ENCODE data around the gene SYNJ1.
"Not testable (repeated sequence)": the region's sequence is repeated elsewhere in the genome, so short reads cannot be mapped to it uniquely, and the experiment has no call there.

SYNJ1 gene

GRCh38 chr21:32733990-32734613, 6.3 kb upstream of the SYNJ1 start:
- no peak for DNase-seq

GRCh38 chr21:32733356-32733755, 5.5 kb upstream of the SYNJ1 start:
- DNase-seq = no peak

GRCh38 chr21:32732544-32732943, 4.7 kb upstream of the SYNJ1 start:
- DNase-seq = no peak

- no peak for DNase-seq
Observed at GRCh38 chr21:32728848-32729247, 1.0 kb upstream of the SYNJ1 start.

- peak in 6 of 51 donors; percentile 29 to 59 (median 42) for DNase-seq
Observed at GRCh38 chr21:32728456-32728839, 635 bp upstream of the SYNJ1 start.

GRCh38 chr21:32726839-32727686, 750 bp downstream of the SYNJ1 start:
- peak in 35 of 51 donors; percentile 2 to 75 (median 41) for DNase-seq

- no peak for DNase-seq
Observed at GRCh38 chr21:32719085-32719484, 8.7 kb downstream of the SYNJ1 start.

- DNase-seq = no peak
Observed at GRCh38 chr21:32717851-32718316, 9.9 kb downstream of the SYNJ1 start.

GRCh38 chr21:32716486-32716885, 11.3 kb downstream of the SYNJ1 start:
- no peak for DNase-seq

GRCh38 chr21:32713726-32714125, 14.1 kb downstream of the SYNJ1 start:
- DNase-seq = no peak

- DNase-seq = no peak
Observed at GRCh38 chr21:32712641-32713040, 15.2 kb downstream of the SYNJ1 start.

- DNase-seq = no peak
Observed at GRCh38 chr21:32712043-32712442, 15.8 kb downstream of the SYNJ1 start.

- no peak for DNase-seq
Observed at GRCh38 chr21:32710987-32711386, 16.8 kb downstream of the SYNJ1 start.

- DNase-seq = no peak
Observed at GRCh38 chr21:32710069-32710784, 17.6 kb downstream of the SYNJ1 start.

GRCh38 chr21:32708069-32708468, 19.7 kb downstream of the SYNJ1 start:
- DNase-seq = no peak

- DNase-seq = no peak
Observed at GRCh38 chr21:32705901-32706300, 21.9 kb downstream of the SYNJ1 start.

- no peak for DNase-seq
Observed at GRCh38 chr21:32705139-32705538, 22.7 kb downstream of the SYNJ1 start.

- no peak for DNase-seq
Observed at GRCh38 chr21:32702702-32703101, 25.1 kb downstream of the SYNJ1 start.

- DNase-seq = no peak
Observed at GRCh38 chr21:32698971-32699693, 28.7 kb downstream of the SYNJ1 start.

GRCh38 chr21:32698286-32698685, 29.5 kb downstream of the SYNJ1 start:
- no peak for DNase-seq

GRCh38 chr21:32695482-32695881, 32.3 kb downstream of the SYNJ1 start:
- DNase-seq = not testable (repeated sequence)

- no peak for DNase-seq
Observed at GRCh38 chr21:32693581-32693980, 34.2 kb downstream of the SYNJ1 start.

Data from hypothalamus (tissue), 51 donors.